Parathyroid adenoma (tissue), 2 donors: ENCODE measurements around the gene DUSP28.

ENCODE experiments used
- H2AFZ ChIP-seq: fragments of 300-600 bp; sonication (generic); one replicate; pipeline ENCODE4 v1.7.0; 2017; ENCODE audit warnings: antibody characterized with exemption, mild to moderate bottlenecking
- H3K27ac ChIP-seq: fragments of 300-600 bp; sonication (generic); one replicate; pipeline ENCODE4 v1.7.0; 2017
- H3K27me3 ChIP-seq: fragments of 300-600 bp; sonication (generic); one replicate; pipeline ENCODE4 v1.7.0; 2017; ENCODE audit warnings: low read length; ENCODE audit not compliant: control insufficient read depth, insufficient read depth
- H3K36me3 ChIP-seq: fragments of 300-600 bp; sonication (generic); one replicate; pipeline ENCODE4 v1.7.0; 2017; ENCODE audit warnings: low read length; ENCODE audit not compliant: control insufficient read depth, insufficient read depth
- H3K4me1 ChIP-seq: fragments of 300-600 bp; sonication (generic); one replicate; pipeline ENCODE4 v1.7.0; 2017; ENCODE audit warnings: control low read depth
- H3K4me2 ChIP-seq: fragments of 300-600 bp; sonication (generic); one replicate; pipeline ENCODE4 v1.7.0; 2017; ENCODE audit warnings: low read length
- H3K4me3 ChIP-seq: fragments of 300-600 bp; sonication (generic); one replicate; pipeline ENCODE4 v1.7.0; 2017; ENCODE audit warnings: low read depth, low read length
- H3K79me2 ChIP-seq: fragments of 300-600 bp; sonication (generic); one replicate; pipeline ENCODE4 v1.7.0; 2017; ENCODE audit warnings: control low read depth
- H3K9ac ChIP-seq: fragments of 300-600 bp; sonication (generic); one replicate; pipeline ENCODE4 v1.7.0; 2017; ENCODE audit warnings: mild to moderate bottlenecking
- H3K9me3 ChIP-seq: fragments of 300-600 bp; sonication (generic); one replicate; pipeline ENCODE4 v1.7.0; 2017; ENCODE audit warnings: low read length; ENCODE audit not compliant: control insufficient read depth
- TF ChIP-seq, protein P1 (sequence below): fragments of 300-600 bp; sonication (generic); IDR thresholded peaks from one replicate; pipeline ENCODE4 v1.7.0; 2017; ENCODE audit warnings: antibody characterized with exemption, mild to moderate bottlenecking
- donor health status: primary hyperparathyroidism.

Gene DUSP28

DNA sequence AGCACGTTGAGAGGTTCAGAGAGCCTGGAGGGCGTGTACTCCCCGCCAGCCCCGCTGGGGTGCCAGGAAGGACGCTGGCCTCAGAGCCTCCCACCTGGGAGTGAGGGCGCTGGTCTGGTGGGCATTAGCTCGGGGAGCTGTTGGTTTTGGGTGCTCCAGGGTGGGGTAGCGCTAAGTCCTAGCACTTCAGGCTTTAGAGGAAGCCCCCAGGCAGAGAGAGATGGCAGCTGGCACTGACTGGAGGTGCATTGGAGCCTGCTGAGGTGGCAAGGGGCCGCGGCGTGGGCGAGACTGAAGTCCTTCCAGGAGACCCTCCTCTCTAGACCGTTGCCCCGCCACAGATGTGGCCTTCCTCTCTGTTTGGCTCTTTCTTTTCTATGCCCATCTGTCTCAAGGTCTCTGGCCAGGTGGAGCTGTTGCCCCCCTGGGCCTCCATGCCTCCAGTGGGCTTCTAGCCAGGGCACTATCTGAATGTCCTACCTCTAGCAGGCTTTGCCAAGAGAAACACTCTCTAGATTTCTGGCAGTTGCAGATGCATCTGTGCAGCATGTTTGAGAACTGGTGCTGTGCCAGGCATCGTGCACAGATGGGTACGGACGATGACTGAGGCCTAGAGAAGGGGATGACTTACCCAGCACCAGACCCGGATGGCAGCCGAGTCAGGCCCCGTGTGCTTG is 33.0 kb downstream of the DUSP28 start:
- Histone ChIP-seq H2AFZ (no peak overlapping the region), H3K4me3 (no peak overlapping the region), H3K9me3 (no peaks in the 10 kb centered on the region), H3K4me2 (no peak overlapping the region), H3K79me2 (peaks cover 13% of the 10 kb centered on the region), H3K27me3 (no peaks in the 10 kb centered on the region), H3K4me1 (no peaks in the 10 kb centered on the region), H3K9ac (no peak overlapping the region), H3K27ac (no peak overlapping the region), H3K36me3 (no peaks in the 10 kb centered on the region)
- TF ChIP-seq, protein P1, sequence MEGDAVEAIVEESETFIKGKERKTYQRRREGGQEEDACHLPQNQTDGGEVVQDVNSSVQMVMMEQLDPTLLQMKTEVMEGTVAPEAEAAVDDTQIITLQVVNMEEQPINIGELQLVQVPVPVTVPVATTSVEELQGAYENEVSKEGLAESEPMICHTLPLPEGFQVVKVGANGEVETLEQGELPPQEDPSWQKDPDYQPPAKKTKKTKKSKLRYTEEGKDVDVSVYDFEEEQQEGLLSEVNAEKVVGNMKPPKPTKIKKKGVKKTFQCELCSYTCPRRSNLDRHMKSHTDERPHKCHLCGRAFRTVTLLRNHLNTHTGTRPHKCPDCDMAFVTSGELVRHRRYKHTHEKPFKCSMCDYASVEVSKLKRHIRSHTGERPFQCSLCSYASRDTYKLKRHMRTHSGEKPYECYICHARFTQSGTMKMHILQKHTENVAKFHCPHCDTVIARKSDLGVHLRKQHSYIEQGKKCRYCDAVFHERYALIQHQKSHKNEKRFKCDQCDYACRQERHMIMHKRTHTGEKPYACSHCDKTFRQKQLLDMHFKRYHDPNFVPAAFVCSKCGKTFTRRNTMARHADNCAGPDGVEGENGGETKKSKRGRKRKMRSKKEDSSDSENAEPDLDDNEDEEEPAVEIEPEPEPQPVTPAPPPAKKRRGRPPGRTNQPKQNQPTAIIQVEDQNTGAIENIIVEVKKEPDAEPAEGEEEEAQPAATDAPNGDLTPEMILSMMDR, result no peak

DNA sequence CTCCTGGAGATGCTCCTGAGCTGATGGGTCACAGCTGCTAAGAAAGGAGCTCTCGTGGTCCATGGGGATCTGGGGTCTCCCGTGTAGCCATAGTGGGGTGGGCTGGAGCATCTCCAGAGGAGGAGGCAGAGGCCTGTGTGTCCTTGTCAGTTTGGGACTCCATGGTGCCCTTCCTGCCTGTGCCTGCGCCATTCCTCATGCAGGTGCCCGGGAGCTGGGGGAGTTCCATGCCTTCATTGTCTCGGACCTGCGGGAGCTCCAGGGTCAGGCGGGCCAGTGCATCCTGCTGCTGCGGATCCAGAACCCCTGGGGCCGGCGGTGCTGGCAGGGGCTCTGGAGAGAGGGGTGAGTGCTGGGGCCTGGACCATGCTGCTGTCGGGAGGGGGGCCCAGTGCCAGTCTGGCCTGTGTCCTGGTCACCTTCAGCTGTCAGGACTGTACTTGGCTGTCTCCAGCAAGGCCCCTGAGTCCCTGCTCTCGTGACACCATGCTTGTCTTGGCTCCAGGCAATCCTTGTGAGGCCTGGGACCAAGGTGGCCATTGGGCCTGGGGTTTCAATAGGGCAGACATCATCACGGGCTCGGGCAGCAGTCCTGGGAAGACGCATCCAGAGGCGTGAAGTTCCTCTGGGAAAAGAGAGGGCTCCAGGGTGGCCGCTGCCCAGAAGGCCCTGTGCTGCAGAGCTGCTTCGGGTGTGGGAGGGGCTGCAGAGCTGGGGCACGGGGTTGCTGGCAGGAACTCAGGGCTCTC is 33.7 kb downstream of the DUSP28 start:
- no peak overlapping the region for H3K27ac ChIP-seq
- no peaks in the 10 kb centered on the region for H3K4me1 ChIP-seq
- no peak overlapping the region for H3K9ac ChIP-seq
- peaks cover 13% of the 10 kb centered on the region for H3K79me2 ChIP-seq
- H3K9me3 ChIP-seq, result no peaks in the 10 kb centered on the region
- H3K4me3 ChIP-seq, result no peak overlapping the region
- H2AFZ ChIP-seq, result no peak overlapping the region
- H3K4me2 ChIP-seq, result no peak overlapping the region
- H3K27me3 ChIP-seq, result no peaks in the 10 kb centered on the region
- no peaks in the 10 kb centered on the region for H3K36me3 ChIP-seq
- TF ChIP-seq, protein P1, result no peak

DNA sequence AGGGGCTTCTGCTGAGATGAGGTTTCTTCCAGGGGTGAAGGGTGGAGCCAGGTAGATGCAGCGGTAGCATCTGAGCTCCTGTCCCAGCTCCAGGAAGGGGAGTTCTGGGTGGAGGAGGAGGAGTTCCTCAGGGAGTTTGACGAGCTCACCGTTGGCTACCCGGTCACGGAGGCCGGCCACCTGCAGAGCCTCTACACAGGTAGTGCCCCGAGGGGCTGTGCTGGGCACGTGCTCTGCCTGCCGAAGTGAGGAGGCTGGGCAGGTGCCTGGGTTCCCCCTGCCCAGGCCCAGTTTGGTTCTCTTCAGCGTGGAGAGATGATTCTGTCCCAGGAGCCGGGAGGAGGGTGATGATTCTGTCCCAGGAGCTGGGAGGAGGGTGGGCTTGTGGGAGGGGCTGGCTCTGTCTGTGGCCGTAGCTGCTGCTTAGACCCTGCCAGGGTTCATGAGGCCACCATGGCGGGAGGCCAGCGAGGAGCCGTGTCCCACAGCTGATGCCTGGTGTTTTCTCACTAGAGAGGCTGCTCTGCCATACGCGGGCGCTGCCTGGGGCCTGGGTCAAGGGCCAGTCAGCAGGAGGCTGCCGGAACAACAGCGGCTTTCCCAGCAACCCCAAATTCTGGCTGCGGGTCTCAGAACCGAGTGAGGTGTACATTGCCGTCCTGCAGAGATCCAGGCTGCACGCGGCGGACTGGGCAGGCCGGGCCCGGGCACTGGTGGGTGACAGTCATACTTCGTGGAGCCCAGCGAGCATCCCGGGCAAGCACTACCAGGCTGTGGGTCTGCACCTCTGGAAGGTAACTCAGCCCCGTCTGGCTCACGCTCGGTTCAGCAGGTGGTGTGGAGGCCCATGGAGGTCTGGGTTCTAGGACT is 34.6 kb downstream of the DUSP28 start:
- Histone ChIP-seq H3K9ac (no peak overlapping the region), H3K4me3 (no peak overlapping the region), H3K36me3 (no peaks in the 10 kb centered on the region), H3K27me3 (no peaks in the 10 kb centered on the region), H3K4me2 (no peak overlapping the region), H3K4me1 (no peaks in the 10 kb centered on the region), H3K9me3 (no peaks in the 10 kb centered on the region), H3K27ac (no peak overlapping the region), H2AFZ (no peak overlapping the region), H3K79me2 (peaks cover 13% of the 10 kb centered on the region)
- TF ChIP-seq, protein P1, result no peak

DNA sequence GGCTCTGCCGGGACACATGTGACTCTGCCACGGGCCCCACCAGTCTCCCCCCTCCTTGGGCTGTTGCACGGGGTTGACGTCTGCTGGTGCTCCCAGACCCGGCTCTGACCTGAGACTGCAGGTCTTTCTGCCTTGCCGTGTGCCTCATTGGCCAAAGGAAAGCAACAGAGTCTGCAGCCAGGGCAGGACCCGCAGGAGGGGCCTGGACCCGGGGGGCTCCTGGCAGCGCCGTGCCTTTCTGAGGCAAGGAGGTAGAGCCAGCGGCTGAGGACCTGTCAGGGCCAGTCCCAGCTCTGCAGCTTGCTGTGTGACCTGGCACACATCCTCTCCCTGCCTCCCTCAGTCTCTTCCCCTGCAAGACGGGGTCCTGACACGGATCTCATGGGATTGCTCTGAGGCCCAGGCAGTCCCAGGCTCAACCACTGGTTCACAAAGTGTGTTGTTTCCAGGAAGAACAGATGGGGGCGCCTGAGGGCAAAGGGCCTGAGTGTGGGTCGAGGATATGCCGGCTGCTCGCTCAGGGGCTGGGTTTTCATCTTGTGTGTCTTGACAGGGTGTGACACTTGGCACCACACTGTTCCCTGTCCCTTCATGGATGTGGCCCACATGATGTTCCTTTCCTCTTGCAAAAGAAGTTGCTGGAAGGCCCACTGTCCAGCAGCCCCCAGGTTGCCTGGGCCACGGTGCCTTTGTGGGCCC is 35.4 kb downstream of the DUSP28 start:
- no peaks in the 10 kb centered on the region for H3K9me3 ChIP-seq
- H3K4me2 ChIP-seq, result no peak overlapping the region
- no peaks in the 10 kb centered on the region for H3K4me1 ChIP-seq
- no peak overlapping the region for H3K27ac ChIP-seq
- TF ChIP-seq, protein P1, result no peak
- peaks cover 13% of the 10 kb centered on the region for H3K79me2 ChIP-seq
- no peaks in the 10 kb centered on the region for H3K36me3 ChIP-seq
- H2AFZ ChIP-seq, result no peak overlapping the region
- H3K9ac ChIP-seq, result no peak overlapping the region
- no peak overlapping the region for H3K4me3 ChIP-seq
- H3K27me3 ChIP-seq, result no peaks in the 10 kb centered on the region
